ENCODE data around the gene CEACAM16.
A peak's percentile ranks its signal among the peaks of the same experiment; 100 is the strongest.
"Not testable (repeated sequence)": the region's sequence is repeated elsewhere in the genome, so short reads cannot be mapped to it uniquely, and the experiment has no call there.

The CEACAM16 gene

GRCh38 chr19:44708940-44709339, 10.0 kb downstream of the CEACAM16 start:
- Histone ChIP-seq H4K5ac (ENCODE audit: low read length) (no peak overlapping the region), H2BK120ac (ENCODE audit: low read depth, low read length) (no peak overlapping the region), H3K4ac (ENCODE audit: low read depth, low read length) (no peak overlapping the region), H3K4me3 (ENCODE audit: low read length) (no peak overlapping the region), H3K79me1 (ENCODE audit: low read length) (no peaks in the 10 kb centered on the region), H3K56ac (ENCODE audit: low read length) (no peak overlapping the region), H2BK5ac (ENCODE audit: low read length) (no peak overlapping the region), H2BK15ac (replicated peaks; ENCODE audit: low read depth) (no peak overlapping the region), H3K27ac (ENCODE audit: low read depth, low read length) (no peak overlapping the region), H3K27me3 (ENCODE audit: insufficient read depth, low read length, poor library complexity) (no peaks in the 10 kb centered on the region), H3K79me2 (ENCODE audit: control insufficient read depth, insufficient read depth, low read length) (no peaks in the 10 kb centered on the region), H2AK5ac (ENCODE audit: low read length) (no peak overlapping the region), H3K4me1 (ENCODE audit: control insufficient read depth, low read depth, low read length) (no peaks in the 10 kb centered on the region), H3K18ac (ENCODE audit: low read length) (no peak overlapping the region), H3K4me2 (ENCODE audit: low read length) (no peak overlapping the region), H3K36me3 (ENCODE audit: control insufficient read depth, insufficient read depth, low read length) (no peaks in the 10 kb centered on the region), H3K23ac (ENCODE audit: low read length) (no peak overlapping the region), H4K8ac (ENCODE audit: low read depth, low read length) (no peak overlapping the region), H3K9ac (ENCODE audit: low read length) (no peak overlapping the region)
- no peak for DNase-seq
- no CpG with 5 or more reads among the region's 5 CpGs for WGBS (ENCODE audit: extremely low coverage, insufficient coverage, low lambda C conversion rate)

- H2AK5ac ChIP-seq (ENCODE audit: low read length); DNase-seq; H3K56ac ChIP-seq (ENCODE audit: low read length); H3K79me2 ChIP-seq (ENCODE audit: control insufficient read depth, insufficient read depth, low read length); H3K27ac ChIP-seq (ENCODE audit: low read depth, low read length); H2BK5ac ChIP-seq (ENCODE audit: low read length); H2BK120ac ChIP-seq (ENCODE audit: low read depth, low read length); H2BK15ac ChIP-seq (replicated peaks; ENCODE audit: low read depth); H3K4me1 ChIP-seq (ENCODE audit: control insufficient read depth, low read depth, low read length); H3K79me1 ChIP-seq (ENCODE audit: low read length); H3K4ac ChIP-seq (ENCODE audit: low read depth, low read length); H3K18ac ChIP-seq (ENCODE audit: low read length); H3K9ac ChIP-seq (ENCODE audit: low read length); H4K5ac ChIP-seq (ENCODE audit: low read length); H3K36me3 ChIP-seq (ENCODE audit: control insufficient read depth, insufficient read depth, low read length); H3K4me3 ChIP-seq (ENCODE audit: low read length); H3K27me3 ChIP-seq (ENCODE audit: insufficient read depth, low read length, poor library complexity); H3K23ac ChIP-seq (ENCODE audit: low read length); H4K8ac ChIP-seq (ENCODE audit: low read depth, low read length); H3K4me2 ChIP-seq (ENCODE audit: low read length): not testable (repeated sequence)
- no CpG with 5 or more reads among the region's 4 CpGs for WGBS (ENCODE audit: extremely low coverage, insufficient coverage, low lambda C conversion rate)
Observed at GRCh38 chr19:44709434-44710266, 10.7 kb downstream of the CEACAM16 start.

- H3K9ac ChIP-seq (ENCODE audit: low read length) = no peak overlapping the region
- H2AK5ac ChIP-seq (ENCODE audit: low read length) = no peak overlapping the region
- H3K79me1 ChIP-seq (ENCODE audit: low read length) = no peaks in the 10 kb centered on the region
- no peak overlapping the region for H3K18ac ChIP-seq (ENCODE audit: low read length)
- H3K79me2 ChIP-seq (ENCODE audit: control insufficient read depth, insufficient read depth, low read length) = no peaks in the 10 kb centered on the region
- no peak overlapping the region for H4K8ac ChIP-seq (ENCODE audit: low read depth, low read length)
- H3K36me3 ChIP-seq (ENCODE audit: control insufficient read depth, insufficient read depth, low read length) = no peaks in the 10 kb centered on the region
- H4K5ac ChIP-seq (ENCODE audit: low read length) = no peak overlapping the region
- no peak overlapping the region for H2BK5ac ChIP-seq (ENCODE audit: low read length)
- DNase-seq = no peak
- H3K27me3 ChIP-seq (ENCODE audit: insufficient read depth, low read length, poor library complexity) = no peaks in the 10 kb centered on the region
- H3K27ac ChIP-seq (ENCODE audit: low read depth, low read length) = no peak overlapping the region
- H3K4me2 ChIP-seq (ENCODE audit: low read length) = no peak overlapping the region
- H3K56ac ChIP-seq (ENCODE audit: low read length) = no peak overlapping the region
- H3K4ac ChIP-seq (ENCODE audit: low read depth, low read length) = no peak overlapping the region
- H2BK15ac ChIP-seq (replicated peaks; ENCODE audit: low read depth) = no peak overlapping the region
- no peaks in the 10 kb centered on the region for H3K4me1 ChIP-seq (ENCODE audit: control insufficient read depth, low read depth, low read length)
- H2BK120ac ChIP-seq (ENCODE audit: low read depth, low read length) = no peak overlapping the region
- WGBS (ENCODE audit: extremely low coverage, insufficient coverage, low lambda C conversion rate) = no CpG with 5 or more reads among the region's 14 CpGs
- H3K4me3 ChIP-seq (ENCODE audit: low read length) = no peak overlapping the region
- no peak overlapping the region for H3K23ac ChIP-seq (ENCODE audit: low read length)
Observed at GRCh38 chr19:44710483-44710882, 11.5 kb downstream of the CEACAM16 start.

GRCh38 chr19:44712864-44713515, 14.0 kb downstream of the CEACAM16 start:
- Histone ChIP-seq H3K4me3 (ENCODE audit: low read length) (no peak overlapping the region), H3K27ac (ENCODE audit: low read depth, low read length) (no peak overlapping the region), H3K27me3 (ENCODE audit: insufficient read depth, low read length, poor library complexity) (no peaks in the 10 kb centered on the region), H3K56ac (ENCODE audit: low read length) (no peak overlapping the region), H2BK15ac (replicated peaks; ENCODE audit: low read depth) (no peak overlapping the region), H3K36me3 (ENCODE audit: control insufficient read depth, insufficient read depth, low read length) (no peaks in the 10 kb centered on the region), H3K4me1 (ENCODE audit: control insufficient read depth, low read depth, low read length) (no peaks in the 10 kb centered on the region), H3K9ac (ENCODE audit: low read length) (no peak overlapping the region), H3K4me2 (ENCODE audit: low read length) (no peak overlapping the region), H2BK120ac (ENCODE audit: low read depth, low read length) (no peak overlapping the region), H3K79me1 (ENCODE audit: low read length) (no peaks in the 10 kb centered on the region), H4K8ac (ENCODE audit: low read depth, low read length) (no peak overlapping the region), H3K4ac (ENCODE audit: low read depth, low read length) (no peak overlapping the region), H3K18ac (ENCODE audit: low read length) (no peak overlapping the region), H4K5ac (ENCODE audit: low read length) (no peak overlapping the region), H2AK5ac (ENCODE audit: low read length) (no peak overlapping the region), H2BK5ac (ENCODE audit: low read length) (no peak overlapping the region), H3K23ac (ENCODE audit: low read length) (no peak overlapping the region), H3K79me2 (ENCODE audit: control insufficient read depth, insufficient read depth, low read length) (no peaks in the 10 kb centered on the region)
- WGBS (ENCODE audit: extremely low coverage, insufficient coverage, low lambda C conversion rate) = no CpG with 5 or more reads among the region's 4 CpGs
- peak; percentile 67 for DNase-seq

GRCh38 chr19:44714597-44715169, 15.7 kb downstream of the CEACAM16 start:
- H3K56ac ChIP-seq (ENCODE audit: low read length) = no peak overlapping the region
- no peak overlapping the region for H4K8ac ChIP-seq (ENCODE audit: low read depth, low read length)
- no peak for DNase-seq
- H4K5ac ChIP-seq (ENCODE audit: low read length) = no peak overlapping the region
- no peak overlapping the region for H3K18ac ChIP-seq (ENCODE audit: low read length)
- H3K27me3 ChIP-seq (ENCODE audit: insufficient read depth, low read length, poor library complexity) = no peaks in the 10 kb centered on the region
- no peaks in the 10 kb centered on the region for H3K79me2 ChIP-seq (ENCODE audit: control insufficient read depth, insufficient read depth, low read length)
- H2BK15ac ChIP-seq (replicated peaks; ENCODE audit: low read depth) = no peak overlapping the region
- H3K4me3 ChIP-seq (ENCODE audit: low read length) = no peak overlapping the region
- no peak overlapping the region for H3K9ac ChIP-seq (ENCODE audit: low read length)
- H3K36me3 ChIP-seq (ENCODE audit: control insufficient read depth, insufficient read depth, low read length) = no peaks in the 10 kb centered on the region
- WGBS (ENCODE audit: extremely low coverage, insufficient coverage, low lambda C conversion rate) = no CpG with 5 or more reads among the region's 2 CpGs
- no peak overlapping the region for H2AK5ac ChIP-seq (ENCODE audit: low read length)
- H2BK120ac ChIP-seq (ENCODE audit: low read depth, low read length) = no peak overlapping the region
- no peak overlapping the region for H3K4me2 ChIP-seq (ENCODE audit: low read length)
- H3K4ac ChIP-seq (ENCODE audit: low read depth, low read length) = no peak overlapping the region
- peaks cover 5% of the 10 kb centered on the region for H3K4me1 ChIP-seq (ENCODE audit: control insufficient read depth, low read depth, low read length)
- H2BK5ac ChIP-seq (ENCODE audit: low read length) = no peak overlapping the region
- no peak overlapping the region for H3K23ac ChIP-seq (ENCODE audit: low read length)
- H3K79me1 ChIP-seq (ENCODE audit: low read length) = no peaks in the 10 kb centered on the region
- H3K27ac ChIP-seq (ENCODE audit: low read depth, low read length) = no peak overlapping the region

All from mesendoderm (in vitro differentiated cells).